Activated CD4-positive, alpha-beta T cell treated with anti-CD3 and anti-CD28 coated beads, Interleukin-2, amount 50 U/mL, for 24 hours (primary cell): ENCODE results near the gene SHROOM1.

ENCODE experiments used
- DNase-seq, 2 donors: peaks; one replicate each; pipeline ENCODE4 v3.0.0-alpha.2; 2020; ENCODE audit warnings: low read depth in 1 of 2, low spot score in 1 of 2

Gene SHROOM1

DNA sequence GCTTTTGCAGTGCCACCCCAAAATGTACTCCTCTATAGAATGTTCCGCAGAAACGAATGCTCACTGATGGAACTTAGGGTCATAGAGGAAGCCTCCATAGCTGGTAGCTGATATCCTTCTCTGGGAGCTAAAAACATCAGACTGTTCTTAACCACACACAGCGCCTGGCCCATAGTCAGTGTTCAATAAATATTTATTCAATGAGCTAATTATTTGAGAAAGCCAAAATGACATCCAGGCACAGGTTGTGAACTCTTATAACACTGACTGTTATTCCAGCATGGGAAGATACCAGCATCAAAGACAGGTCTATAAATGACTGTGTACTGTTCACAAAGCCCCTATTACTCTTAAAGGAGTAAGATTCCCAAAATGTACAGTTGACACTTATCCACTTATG lies 22.9 kb upstream of the SHROOM1 start:
- no peak for DNase-seq

DNA sequence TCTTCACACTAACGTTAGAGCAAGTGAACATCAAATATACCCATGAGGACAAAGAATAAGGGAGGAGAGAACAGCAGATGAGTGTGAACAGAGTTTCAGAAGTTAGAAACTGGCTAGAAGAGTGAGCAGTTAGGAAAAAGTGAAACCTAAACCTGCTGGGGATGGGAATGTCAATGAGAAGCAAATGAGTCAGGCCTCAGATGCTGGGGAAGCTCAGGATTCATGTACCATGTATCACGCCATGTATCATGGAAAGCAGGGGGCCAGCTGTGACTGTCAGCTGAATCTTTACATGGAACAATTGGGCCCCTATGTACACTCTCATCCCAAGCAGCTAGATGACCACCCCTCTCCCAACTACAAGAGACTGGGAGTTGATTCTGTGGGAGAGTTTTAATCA lies 19.6 kb upstream of the SHROOM1 start:
- DNase-seq: no peak

DNA sequence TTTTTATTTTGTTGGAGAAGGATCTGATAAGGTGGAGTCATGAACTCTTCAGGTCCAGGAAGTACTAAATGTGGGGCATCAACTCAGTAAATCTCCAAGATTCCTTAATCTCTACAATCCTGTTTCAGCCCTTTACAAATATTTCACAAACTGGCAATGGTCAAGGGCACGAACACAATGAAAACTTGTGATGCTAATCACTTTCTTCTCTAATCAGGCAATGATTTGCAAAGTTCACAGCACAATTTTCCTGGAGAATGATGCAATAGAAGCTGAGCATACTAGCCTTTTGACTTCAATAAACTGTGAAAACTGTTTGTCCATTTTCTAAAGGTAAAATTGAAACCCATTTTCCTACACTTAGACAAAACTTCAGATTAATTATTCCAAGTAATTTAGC lies 18.9 kb upstream of the SHROOM1 start:
- DNase-seq: no peak

DNA sequence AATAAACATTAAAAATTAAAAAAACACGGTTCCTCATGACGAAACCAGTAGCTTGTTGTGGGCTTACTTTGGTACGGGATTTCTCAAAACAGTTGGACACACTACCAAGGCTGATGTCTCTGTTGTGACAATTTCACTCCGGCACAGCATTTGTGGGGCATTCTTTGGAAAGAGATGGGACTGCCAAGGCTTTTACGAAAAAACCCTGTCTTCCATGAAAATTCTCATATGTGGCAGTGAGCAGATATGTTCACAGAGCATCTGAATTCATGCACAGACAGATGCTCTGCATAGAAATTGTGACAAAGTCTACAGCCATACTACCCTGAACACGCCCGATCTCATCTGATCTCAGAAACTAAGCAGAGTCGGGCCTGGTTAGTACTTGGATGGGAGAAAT lies 17.8 kb upstream of the SHROOM1 start:
- no peak for DNase-seq

GRCh38 chr5:132841305-132841704 lies 10.9 kb upstream of the SHROOM1 start:
- DNase-seq: no peak

DNA sequence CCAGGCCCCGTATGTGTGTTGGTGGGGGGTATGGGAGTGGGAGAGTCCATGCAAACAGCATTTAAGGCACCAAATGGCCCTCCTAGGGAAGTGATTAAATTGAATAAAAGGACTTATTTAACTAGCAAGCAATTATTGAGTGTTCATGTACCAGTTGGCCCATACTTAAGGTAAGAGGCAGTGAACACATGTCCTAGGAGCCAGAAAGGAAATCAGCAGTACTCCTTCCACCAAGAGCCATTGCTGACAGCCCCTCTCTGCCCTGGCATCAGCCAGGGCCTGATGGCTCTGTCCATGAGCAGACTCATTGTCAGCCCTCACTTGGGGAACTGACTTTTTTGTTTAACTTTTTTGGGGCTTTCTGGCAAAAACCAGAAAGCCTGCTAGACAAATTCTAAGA lies 10.4 kb upstream of the SHROOM1 start:
- DNase-seq: no peak

- DNase-seq: no peak
Observed at GRCh38 chr5:132840313-132840712, 9.9 kb upstream of the SHROOM1 start.

DNA sequence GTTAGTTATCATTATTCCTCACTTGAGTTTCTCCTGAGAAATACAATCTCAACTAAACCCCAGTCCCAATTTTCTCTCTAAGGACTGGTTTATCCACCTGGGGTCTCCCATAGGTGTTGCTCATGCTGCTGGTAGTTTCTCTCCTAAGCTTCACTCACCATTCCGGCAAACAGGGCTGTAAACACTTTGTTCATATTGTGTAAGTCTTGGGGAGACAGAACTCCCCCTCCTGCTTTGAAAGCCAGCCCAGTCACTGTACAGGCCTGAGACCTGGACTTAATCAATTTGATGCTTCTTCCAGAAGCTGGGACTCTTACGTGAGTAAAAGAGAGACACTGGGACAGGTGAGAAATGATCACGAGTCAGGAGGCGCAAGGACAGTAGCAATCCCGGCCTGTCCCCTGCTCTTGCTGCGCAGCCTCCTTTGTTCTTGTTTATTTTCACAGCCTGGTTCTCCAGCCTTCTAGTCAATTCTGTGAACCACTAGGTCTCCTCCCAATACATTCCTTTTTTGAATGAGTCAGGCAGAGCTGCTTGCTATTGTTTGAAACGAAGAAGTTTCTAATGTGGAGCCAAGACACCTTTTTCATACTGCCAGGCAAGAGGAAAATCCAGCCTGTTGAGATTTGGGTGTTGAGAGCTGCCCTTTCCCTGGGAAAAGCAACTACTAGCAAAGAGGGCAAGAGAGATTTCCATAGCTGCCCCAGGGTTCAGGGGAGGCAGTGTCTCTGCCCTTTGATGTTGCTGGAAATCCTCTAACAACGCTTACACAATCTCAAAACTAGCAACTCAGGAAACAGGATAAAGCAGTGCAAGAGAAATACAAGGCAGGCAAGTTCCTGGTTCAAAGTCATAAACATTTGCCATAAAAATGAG lies 9.2 kb upstream of the SHROOM1 start:
- DNase-seq: no peak

GRCh38 chr5:132838516-132839282 lies 8.3 kb upstream of the SHROOM1 start:
- no peak for DNase-seq

DNA sequence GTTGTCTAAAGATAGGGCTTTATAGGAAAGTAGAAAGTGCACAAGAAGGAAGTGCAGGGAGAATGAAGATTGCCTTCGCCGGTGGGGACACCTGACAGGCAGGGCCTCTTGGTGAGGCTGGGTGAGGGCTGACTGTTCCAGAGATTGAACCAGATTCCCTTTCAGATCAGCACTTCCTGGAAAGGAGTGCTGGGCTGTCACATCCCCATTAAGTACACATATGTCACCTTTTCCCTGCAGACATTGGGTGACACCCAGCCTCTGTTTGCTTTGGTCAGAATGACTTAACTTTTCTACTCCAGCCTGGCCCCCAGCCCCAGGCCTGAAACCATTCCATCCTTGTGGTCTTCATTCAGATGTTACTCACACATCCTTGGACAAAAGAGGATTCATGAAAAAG lies 7.4 kb upstream of the SHROOM1 start:
- DNase-seq: no peak

GRCh38 chr5:132836852-132837251 lies 6.4 kb upstream of the SHROOM1 start:
- DNase-seq: no peak

- no peak for DNase-seq
Observed at GRCh38 chr5:132834057-132834456, 3.6 kb upstream of the SHROOM1 start.

GRCh38 chr5:132832612-132833011 lies 2.2 kb upstream of the SHROOM1 start:
- no peak for DNase-seq

DNA sequence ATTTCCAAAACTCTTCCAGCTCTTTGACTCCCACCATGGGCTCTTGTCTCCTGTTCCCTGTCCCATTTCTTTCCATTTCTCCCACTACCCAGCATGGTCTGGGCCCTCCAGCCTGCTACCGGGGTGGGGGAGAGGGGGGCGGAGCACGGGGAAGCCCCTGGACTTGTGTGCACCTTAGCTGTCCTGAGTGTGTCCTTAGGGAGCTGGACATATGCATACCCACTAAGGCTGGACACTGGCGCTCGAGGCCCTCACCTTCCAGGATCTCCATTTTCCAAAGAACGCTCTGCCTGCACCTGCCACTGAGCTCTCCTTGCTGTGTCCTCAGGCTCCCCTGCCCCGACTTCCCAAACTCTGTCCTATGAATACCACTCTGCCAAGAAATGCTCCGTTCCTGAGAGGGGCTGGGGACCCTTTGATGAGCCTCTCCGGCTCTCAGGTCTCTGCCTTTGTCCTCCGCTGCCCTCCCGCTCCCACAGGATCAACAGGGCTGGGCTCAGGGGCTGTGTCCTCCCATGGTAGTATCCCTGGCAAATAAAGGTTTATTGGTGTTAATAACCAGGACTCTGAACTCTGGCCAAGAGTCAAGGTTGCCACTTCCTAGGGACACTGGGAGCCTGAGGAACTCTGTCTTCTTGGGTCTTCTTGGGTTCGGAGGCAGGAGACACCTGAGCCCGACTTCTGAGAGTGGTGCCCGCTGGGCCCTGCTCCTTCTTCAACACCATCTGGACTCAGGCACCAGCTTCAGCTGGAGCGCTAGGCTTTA lies 831 bp upstream of the SHROOM1 start:
- no peak for DNase-seq

DNA sequence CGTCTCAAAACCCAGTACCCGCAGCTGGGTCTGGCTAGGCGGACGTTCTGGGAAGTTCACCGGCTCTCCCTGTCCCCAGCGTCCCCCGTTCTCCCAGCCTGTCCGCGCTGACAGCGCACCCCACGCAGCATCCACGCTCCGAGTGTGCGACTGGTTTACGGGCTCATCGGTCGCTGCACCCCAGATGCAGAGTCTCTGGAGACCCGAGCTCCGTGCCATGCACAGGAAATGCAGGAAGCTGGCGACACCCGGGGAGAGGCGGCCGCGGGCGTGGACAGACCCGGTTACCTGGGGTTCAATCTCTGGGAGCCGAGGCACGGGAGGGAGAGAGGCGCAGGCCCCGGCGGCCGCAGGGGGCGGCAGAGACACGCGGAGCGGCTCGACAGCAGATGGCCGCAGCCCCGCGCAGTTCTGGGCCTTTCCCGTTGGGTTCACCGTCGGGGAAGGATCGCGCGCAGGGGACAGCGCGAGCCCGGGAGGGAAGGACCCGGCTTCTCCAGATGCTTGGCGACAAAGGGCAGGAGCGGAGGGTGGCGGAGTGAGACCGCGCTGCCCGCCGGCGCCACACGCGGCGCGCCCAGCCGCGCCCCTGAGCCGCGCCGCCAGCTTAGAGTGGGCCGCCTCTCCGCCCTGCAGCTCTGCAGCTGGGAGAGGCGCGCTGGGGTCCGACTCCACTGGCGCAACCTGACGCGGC lies 558 bp downstream of the SHROOM1 start:
- DNase-seq: peak; percentile 50 to 52

DNA sequence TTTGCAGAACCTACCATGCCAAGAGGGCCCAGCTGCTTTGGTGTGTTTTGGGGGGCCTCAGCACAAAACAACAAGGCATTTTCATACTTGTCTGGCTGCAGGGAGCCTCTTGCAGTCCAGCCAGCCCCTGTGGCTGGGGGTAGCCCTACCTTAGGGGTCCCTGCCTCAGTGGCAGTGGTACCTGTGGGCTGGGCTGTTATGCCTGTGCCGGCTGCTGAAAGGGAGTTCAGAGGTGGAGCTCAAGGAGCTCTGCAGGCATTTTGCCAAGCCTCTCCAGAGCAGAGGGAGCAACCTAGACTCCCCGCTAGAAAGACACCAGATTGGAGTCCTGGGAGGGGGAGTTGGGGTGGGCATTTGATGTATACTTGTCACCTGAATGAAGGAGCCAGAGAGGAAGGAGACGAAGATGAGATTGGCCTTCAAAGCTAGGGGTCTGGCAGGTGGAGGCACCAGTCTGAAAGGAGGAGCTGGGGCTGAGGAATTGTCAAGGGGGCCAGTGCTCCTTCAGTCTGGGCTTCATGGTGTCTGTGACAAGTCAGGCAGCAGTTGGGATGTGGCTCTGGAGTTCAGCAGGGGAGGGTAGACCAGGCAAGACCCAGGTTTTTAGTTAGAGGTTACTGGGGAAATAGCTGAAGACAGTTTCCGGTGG lies 1.5 kb downstream of the SHROOM1 start:
- no peak for DNase-seq

DNA sequence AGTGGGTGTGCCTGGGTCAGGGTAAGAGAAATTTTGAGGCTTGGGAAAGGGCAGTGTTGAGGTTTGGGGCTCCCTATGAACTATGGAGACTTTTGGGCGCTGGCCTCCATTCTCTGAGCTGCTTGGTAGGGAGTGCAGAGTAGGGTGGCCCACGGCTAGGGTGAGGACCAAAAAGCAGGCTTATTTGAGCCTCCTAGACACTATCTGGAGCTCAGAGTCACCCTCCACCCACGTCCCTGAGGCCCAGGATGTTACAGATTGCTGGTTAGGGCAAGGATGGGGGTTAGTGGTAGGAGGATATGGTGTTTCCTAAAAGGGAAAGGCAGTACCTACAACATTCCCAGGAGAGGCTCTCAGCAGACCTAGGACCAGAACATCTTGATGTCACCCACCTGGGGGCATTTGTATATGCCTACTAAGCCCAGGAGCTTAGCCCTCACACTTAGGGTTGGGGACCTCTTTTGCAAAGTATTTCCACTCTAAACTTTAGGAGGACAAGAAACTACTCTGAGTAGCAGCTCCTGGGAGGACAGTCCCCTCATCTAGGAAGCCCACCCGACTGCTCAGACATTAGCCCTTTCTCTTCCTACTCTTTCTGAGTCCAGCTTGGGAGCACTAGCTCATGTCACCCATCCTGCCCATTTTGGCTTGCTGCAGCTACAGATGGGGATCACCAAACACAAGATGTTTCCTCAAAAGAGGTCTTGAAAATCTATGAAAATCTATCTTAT lies 2.3 kb downstream of the SHROOM1 start:
- DNase-seq: no peak

GRCh38 chr5:132826424-132827082 lies 3.9 kb downstream of the SHROOM1 start:
- no peak for DNase-seq

DNA sequence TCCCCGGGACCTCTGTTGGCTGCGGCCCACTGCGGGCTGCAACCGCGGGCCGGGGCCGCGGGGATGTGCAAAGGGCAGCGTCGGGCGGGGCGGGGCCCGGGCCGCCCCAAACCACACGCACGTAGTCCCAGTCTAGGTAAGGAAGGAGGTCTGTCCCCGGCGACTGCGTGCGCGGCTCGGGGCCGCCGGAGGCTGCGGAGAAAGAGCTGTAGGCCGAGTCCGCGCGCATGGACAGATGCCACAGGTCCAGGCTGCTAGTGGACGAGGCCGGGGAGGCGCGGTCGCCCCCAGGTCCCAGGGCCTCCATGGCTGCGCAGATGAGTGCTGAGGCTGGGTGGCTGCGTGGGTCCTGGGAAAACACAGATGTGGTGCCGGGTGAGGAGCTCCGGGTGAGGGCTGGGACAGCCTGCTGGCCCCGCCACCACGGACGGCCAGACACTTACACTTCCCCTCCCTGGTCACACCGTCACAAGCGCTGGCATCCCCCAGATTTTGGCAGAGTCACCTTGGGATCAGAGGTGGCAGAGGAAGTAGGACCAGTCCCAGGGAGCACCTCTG lies 4.5 kb downstream of the SHROOM1 start:
- DNase-seq: no peak
